Ascending aorta (tissue), 2 donors: ENCODE results near the gene FGF7. TPM values are rescaled to one million over a fixed set of nuclear protein-coding genes. Genes with fewer than 3 reads are reported as not detected.
"Not testable (repeated sequence)": the region's sequence is repeated elsewhere in the genome, so short reads cannot be mapped to it uniquely, and the experiment has no call there.

ENCODE experiments used
- DNase-seq, 2 donors: peaks; one replicate each; pipeline ENCODE4 v3.0.0-alpha.2; 2019; ENCODE audit warnings: low spot score in 2 of 2
- H3K27ac ChIP-seq, 2 donors: fragments of 200-600 bp; sonication (generic); one replicate each; pipeline ENCODE4 v1.5.1; 2016 to 2017; ENCODE audit warnings: mild to moderate bottlenecking in 1 of 2
- H3K27me3 ChIP-seq: fragments of 200-600 bp; sonication (generic); one replicate; pipeline ENCODE4 v1.5.1; 2017
- H3K36me3 ChIP-seq, 2 donors: fragments of 200-600 bp; sonication (generic); one replicate each; pipeline ENCODE4 v1.5.1; 2016
- H3K4me1 ChIP-seq, 2 donors: fragments of 200-600 bp; sonication (generic); one replicate each; pipeline ENCODE4 v1.5.1; 2016 to 2017; ENCODE audit warnings: mild to moderate bottlenecking in 1 of 2
- H3K4me3 ChIP-seq, 2 donors: fragments of 200-600 bp; sonication (generic); one replicate each; pipeline ENCODE4 v1.5.1; 2016 to 2017; ENCODE audit warnings: mild to moderate bottlenecking in 1 of 2
- H3K9me3 ChIP-seq, 2 donors: fragments of 200-600 bp; sonication (generic); one replicate each; pipeline ENCODE4 v1.5.1; 2016
- intact Hi-C: fragments of 100-400 bp; cut with DNase I; formaldehyde crosslinking; loops from one replicate; pipeline ENCODE4 v1.15.1; 2023
- total RNA-seq: library from RNA; depleted of rRNA; stranded (reverse); fragments of >200 nt; gene quantifications from one replicate; pipeline ENCODE4 v1.1.0, GENCODE V29; 2016
- TF ChIP-seq, protein P1 (sequence below), 3 experiments: fragments of 200-600 bp in 2 of 3; fragments of 450-650 bp in 1 of 3; sonication (generic) in 2 of 3; IDR thresholded peaks; one replicate each; pipeline ENCODE4 v1.5.1; 2016 to 2019; ENCODE audit warnings: antibody characterized with exemption in 3 of 3, mild to moderate bottlenecking in 1 of 3, moderate library complexity in 1 of 3

Gene FGF7
- total RNA-seq, 1 donor from 2014 or later, result 31.4 TPM

DNA sequence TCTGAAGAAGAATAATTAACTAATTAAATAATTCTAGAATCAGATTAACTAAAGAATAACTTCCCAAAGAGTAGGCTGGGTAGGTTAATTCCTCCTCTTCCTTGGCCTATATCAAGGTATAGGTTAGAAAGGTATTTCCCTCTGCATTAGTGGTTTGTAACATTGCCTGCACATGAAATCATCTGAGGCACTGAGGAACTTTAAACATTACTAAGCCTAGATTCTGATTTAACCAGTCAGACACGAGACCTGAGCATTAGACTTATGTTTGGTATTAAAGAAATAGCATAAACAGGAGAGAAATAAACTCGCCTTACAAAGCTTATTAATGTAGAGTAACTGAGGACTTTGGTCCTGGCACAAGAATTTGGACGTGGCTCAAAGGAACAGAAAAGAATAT, 84.2 kb downstream of the FGF7 start:
- TF ChIP-seq, protein P1, sequence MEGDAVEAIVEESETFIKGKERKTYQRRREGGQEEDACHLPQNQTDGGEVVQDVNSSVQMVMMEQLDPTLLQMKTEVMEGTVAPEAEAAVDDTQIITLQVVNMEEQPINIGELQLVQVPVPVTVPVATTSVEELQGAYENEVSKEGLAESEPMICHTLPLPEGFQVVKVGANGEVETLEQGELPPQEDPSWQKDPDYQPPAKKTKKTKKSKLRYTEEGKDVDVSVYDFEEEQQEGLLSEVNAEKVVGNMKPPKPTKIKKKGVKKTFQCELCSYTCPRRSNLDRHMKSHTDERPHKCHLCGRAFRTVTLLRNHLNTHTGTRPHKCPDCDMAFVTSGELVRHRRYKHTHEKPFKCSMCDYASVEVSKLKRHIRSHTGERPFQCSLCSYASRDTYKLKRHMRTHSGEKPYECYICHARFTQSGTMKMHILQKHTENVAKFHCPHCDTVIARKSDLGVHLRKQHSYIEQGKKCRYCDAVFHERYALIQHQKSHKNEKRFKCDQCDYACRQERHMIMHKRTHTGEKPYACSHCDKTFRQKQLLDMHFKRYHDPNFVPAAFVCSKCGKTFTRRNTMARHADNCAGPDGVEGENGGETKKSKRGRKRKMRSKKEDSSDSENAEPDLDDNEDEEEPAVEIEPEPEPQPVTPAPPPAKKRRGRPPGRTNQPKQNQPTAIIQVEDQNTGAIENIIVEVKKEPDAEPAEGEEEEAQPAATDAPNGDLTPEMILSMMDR (IDR thresholded peaks at IDR 0.05), result no peak
- intact Hi-C loops, result no loop called here
- no peak for DNase-seq
- H3K4me1 ChIP-seq, result no peaks in the 10 kb centered on the region
- no peaks in the 10 kb centered on the region for H3K36me3 ChIP-seq
- H3K9me3 ChIP-seq, result no peaks in the 10 kb centered on the region
- H3K27me3 ChIP-seq, result no peaks in the 10 kb centered on the region
- H3K4me3 ChIP-seq, result no peak overlapping the region
- H3K27ac ChIP-seq, result no peak overlapping the region

DNA sequence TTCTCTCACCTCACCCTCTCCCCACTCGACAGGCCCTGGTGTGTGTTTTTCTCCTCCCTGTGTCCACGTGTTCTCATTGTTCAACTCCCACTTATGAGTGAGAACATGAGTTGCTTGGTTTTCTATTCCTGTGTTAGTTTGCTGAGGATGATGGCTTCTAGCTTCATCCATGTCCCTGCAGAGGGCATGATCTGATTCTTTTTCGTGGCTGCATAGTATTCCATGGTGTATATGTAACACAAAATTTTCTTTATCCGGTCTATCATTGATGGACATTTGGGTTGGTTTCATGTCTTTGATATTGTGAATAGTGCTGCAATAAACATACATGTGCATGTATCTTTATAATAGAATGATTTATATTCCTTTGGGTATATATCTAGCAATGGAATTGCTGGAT, 89.7 kb downstream of the FGF7 start:
- H3K4me1 ChIP-seq, H3K9me3 ChIP-seq, H3K27ac ChIP-seq, H3K27me3 ChIP-seq, intact Hi-C loops, H3K4me3 ChIP-seq, DNase-seq, H3K36me3 ChIP-seq: not testable (repeated sequence)

DNA sequence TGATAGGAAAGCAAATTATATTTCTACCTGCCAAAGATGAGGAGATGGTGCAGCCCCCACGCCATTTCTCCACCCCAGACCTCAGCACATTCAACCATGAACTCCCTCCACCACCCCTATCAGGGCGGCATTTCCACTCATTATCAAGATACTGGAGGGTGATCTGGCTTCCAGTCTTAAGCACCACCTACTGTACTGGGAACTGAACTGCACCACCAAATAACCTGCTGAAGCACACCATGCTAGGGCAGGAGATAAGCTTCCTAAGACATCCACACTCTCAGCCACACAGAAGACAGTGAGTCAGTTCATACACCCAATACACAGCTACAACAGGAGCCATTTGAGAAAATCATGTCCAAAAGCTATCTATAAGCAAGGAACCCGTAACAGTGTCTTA, 98.8 kb downstream of the FGF7 start:
- Histone ChIP-seq H3K4me3 (no peak overlapping the region), H3K27me3 (no peaks in the 10 kb centered on the region), H3K36me3 (no peaks in the 10 kb centered on the region), H3K9me3 (peaks cover 2 to 4% of the 10 kb centered on the region in 2 donors), H3K4me1 (no peaks in the 10 kb centered on the region), H3K27ac (no peak overlapping the region)
- intact Hi-C loops, result no loop called here
- TF ChIP-seq, protein P1 (IDR thresholded peaks at IDR 0.05), result no peak
- no peak for DNase-seq

DNA sequence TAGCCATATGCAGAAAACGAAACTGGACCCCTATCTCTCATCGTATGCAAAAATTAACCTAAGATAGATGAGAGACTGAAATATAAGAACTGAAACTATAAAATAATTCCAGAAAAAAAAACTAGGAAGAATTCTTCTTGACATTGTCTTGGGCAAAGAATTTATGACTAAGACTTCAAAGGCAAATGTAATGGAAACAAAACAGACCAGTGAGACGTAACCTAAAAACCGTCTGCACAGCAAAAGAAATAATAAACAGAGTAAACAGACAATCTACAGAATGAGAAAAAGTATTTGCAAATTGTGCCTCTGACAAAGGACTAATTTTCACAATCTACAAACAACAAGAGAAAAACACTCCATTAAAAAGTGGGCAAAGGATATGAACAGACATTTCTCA, 105.2 kb downstream of the FGF7 start:
- intact Hi-C loops, result no loop called here
- Histone ChIP-seq H3K4me1 (no peaks in the 10 kb centered on the region), H3K27ac (no peak overlapping the region), H3K36me3 (no peaks in the 10 kb centered on the region), H3K4me3 (no peak overlapping the region), H3K9me3 (peaks cover 0 to 5% of the 10 kb centered on the region in 2 donors), H3K27me3 (no peaks in the 10 kb centered on the region)
- TF ChIP-seq, protein P1 (IDR thresholded peaks at IDR 0.05), result no peak
- DNase-seq, result no peak

DNA sequence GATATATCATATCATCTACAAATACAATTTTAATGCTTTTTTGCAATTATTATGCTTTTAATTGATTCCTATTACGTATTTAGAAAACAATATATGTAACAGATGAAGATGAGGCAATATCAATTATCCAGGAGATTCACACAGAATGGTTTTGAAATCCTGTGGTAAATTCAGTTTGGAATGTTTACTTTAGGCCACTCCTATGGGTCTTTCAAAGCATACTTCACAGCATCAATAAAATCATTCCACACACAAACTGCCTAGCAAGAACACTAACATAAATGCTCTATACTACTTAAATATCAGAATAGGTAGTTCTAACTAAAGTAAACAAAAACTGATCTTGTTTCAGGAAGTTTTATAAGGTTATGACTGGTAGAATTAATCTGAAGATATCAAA, 107.0 kb downstream of the FGF7 start:
- intact Hi-C loops, result no loop called here
- Histone ChIP-seq H3K36me3 (no peaks in the 10 kb centered on the region), H3K9me3 (peaks cover 0 to 13% of the 10 kb centered on the region in 2 donors), H3K27ac (no peak overlapping the region), H3K4me1 (no peaks in the 10 kb centered on the region), H3K27me3 (no peaks in the 10 kb centered on the region), H3K4me3 (no peak overlapping the region)
- TF ChIP-seq, protein P1 (IDR thresholded peaks at IDR 0.05), result no peak
- DNase-seq, result no peak

Other genes starting within 250 kb of the FGF7 start
- gene FAM227B, start 197.6 kb downstream of the FGF7 start, total RNA-seq, result not detected
- 18.4 TPM for gene DTWD1, start 197.8 kb downstream of the FGF7 start, total RNA-seq